HEK293 (cell line): ENCODE measurements around the gene SORCS3.

ENCODE experiments used
- CTCF ChIP-seq: fragments of 450-650 bp; formaldehyde crosslinking; IDR thresholded peaks from 2 replicates; pipeline ENCODE4 v1.5.1; 2016; ENCODE audit warnings: missing biosample characterization, missing genetic modification characterization
- HOXA7 ChIP-seq: sonication (generic); formaldehyde crosslinking; IDR thresholded peaks from 2 replicates; pipeline ENCODE4 v1.8.1; 2022; ENCODE audit warnings: missing genetic modification reagents, borderline replicate concordance
- YY1 ChIP-seq: fragments of 450-650 bp; formaldehyde crosslinking; IDR thresholded peaks from 2 replicates; pipeline ENCODE4 v1.5.1; 2018; ENCODE audit warnings: missing biosample characterization, missing genetic modification characterization
- ZBTB48 ChIP-seq: fragments of 450-650 bp; formaldehyde crosslinking; IDR thresholded peaks from 2 replicates; pipeline ENCODE4 v1.5.1; 2016; ENCODE audit warnings: missing biosample characterization, missing genetic modification characterization
- ZEB2 ChIP-seq: fragments of 450-650 bp; formaldehyde crosslinking; IDR thresholded peaks from 2 replicates; pipeline ENCODE4 v1.5.1; 2016; ENCODE audit warnings: missing biosample characterization, missing genetic modification characterization
- ZNF114 ChIP-seq: fragments of 450-650 bp; formaldehyde crosslinking; IDR thresholded peaks from 2 replicates; pipeline ENCODE4 v1.5.0; 2017; ENCODE audit warnings: missing biosample characterization, missing genetic modification characterization
- ZNF2 ChIP-seq: fragments of 450-650 bp; formaldehyde crosslinking; IDR thresholded peaks from 2 replicates; pipeline ENCODE4 v1.5.1; 2016; ENCODE audit warnings: missing biosample characterization, missing genetic modification characterization
- ZNF274 ChIP-seq, 2 experiments: fragments of 200-500 bp in 1 of 2; fragments of 450-650 bp in 1 of 2; sonication (Bioruptor generic) in 1 of 2; formaldehyde crosslinking in 1 of 2; IDR thresholded peaks; 2 replicates each; pipeline versions ENCODE4 v1.5.1 to v1.6.1; 2014 to 2016; ENCODE audit warnings: borderline replicate concordance in 1 of 2, inconsistent platforms in 1 of 2, low read length in 1 of 2, missing biosample characterization in 1 of 2, missing genetic modification characterization in 1 of 2
- ZNF391 ChIP-seq: fragments of 450-650 bp; formaldehyde crosslinking; IDR thresholded peaks from 2 replicates; pipeline ENCODE4 v1.5.1; 2016; ENCODE audit warnings: low read depth, missing biosample characterization, missing genetic modification characterization, borderline replicate concordance
- ZNF549 ChIP-seq: fragments of 450-650 bp; IDR thresholded peaks from 2 replicates; pipeline ENCODE4 v1.5.1; 2018; ENCODE audit warnings: missing biosample characterization, missing genetic modification characterization, mild to moderate bottlenecking, inconsistent platforms, moderate library complexity
- ZNF654 ChIP-seq: fragments of 450-650 bp; formaldehyde crosslinking; IDR thresholded peaks from 2 replicates; pipeline ENCODE4 v1.5.1; 2016; ENCODE audit warnings: low read depth, missing biosample characterization, missing genetic modification characterization

GRCh38 chr10:105023211-105024111 is 382.4 kb downstream of the SORCS3 start:
- TF ChIP-seq ZNF549 (tag by site-specific recombination) = no peak
- no peak for TF ChIP-seq ZNF2
- no peak for TF ChIP-seq YY1
- no peak for TF ChIP-seq ZNF391 (tag by site-specific recombination)
- no peak for TF ChIP-seq ZNF274 (IDR thresholded peaks at IDR 0.05; ENCODE audit: low read length)
- TF ChIP-seq ZNF274 (tag by site-specific recombination; IDR thresholded peaks at IDR 0.05; ENCODE audit: borderline replicate concordance) = no peak
- no peak for TF ChIP-seq CTCF (tag by site-specific recombination)
- TF ChIP-seq ZEB2 (tag by site-specific recombination) = no peak
- TF ChIP-seq HOXA7 (CRISPR knock-in tag) = no peak
- no peak for TF ChIP-seq ZNF114 (tag by site-specific recombination)
- TF ChIP-seq ZNF654 (tag by site-specific recombination) = no peak
- TF ChIP-seq ZBTB48 (tag by site-specific recombination) = no peak
